DMS79 treated with DMSO at 0.1 percent for 48 hours (cell line): ENCODE results near the gene FOSL2.
A peak's percentile ranks its signal among the peaks of the same experiment; 100 is the strongest.

Experiments used
- DNase-seq: peaks from one replicate; lab custom pipeline; 2025; lab: John Stamatoyannopoulos, UW

FOSL2 gene

GRCh38 chr2:28395334-28396061 is 2.8 kb downstream of the FOSL2 start:
- DNase-seq = no peak

- DNase-seq = no peak
Measured at GRCh38 chr2:28397043-28397381, 4.4 kb downstream of the FOSL2 start.

- no peak for DNase-seq
Measured at GRCh38 chr2:28398101-28398834, 5.6 kb downstream of the FOSL2 start.

- DNase-seq = no peak
Measured at GRCh38 chr2:28399289-28399688, 6.6 kb downstream of the FOSL2 start.

GRCh38 chr2:28399956-28400355 is 7.3 kb downstream of the FOSL2 start:
- no peak for DNase-seq

GRCh38 chr2:28400419-28400818 is 7.8 kb downstream of the FOSL2 start:
- DNase-seq = no peak

GRCh38 chr2:28400921-28401320 is 8.3 kb downstream of the FOSL2 start:
- no peak for DNase-seq

GRCh38 chr2:28401411-28401810 is 8.8 kb downstream of the FOSL2 start:
- peak; percentile 82 for DNase-seq

GRCh38 chr2:28401948-28402550 is 9.4 kb downstream of the FOSL2 start:
- DNase-seq = no peak

- peak; percentile 91 for DNase-seq
Measured at GRCh38 chr2:28403370-28403956, 10.8 kb downstream of the FOSL2 start.

- no peak for DNase-seq
Measured at GRCh38 chr2:28404086-28404485, 11.4 kb downstream of the FOSL2 start.

GRCh38 chr2:28405537-28405936 is 12.9 kb downstream of the FOSL2 start:
- no peak for DNase-seq

- DNase-seq = no peak
Measured at GRCh38 chr2:28406276-28407096, 13.8 kb downstream of the FOSL2 start.

GRCh38 chr2:28407131-28407975 is 14.7 kb downstream of the FOSL2 start:
- DNase-seq = no peak

GRCh38 chr2:28407976-28408690 is 15.5 kb downstream of the FOSL2 start:
- no peak for DNase-seq

- DNase-seq = no peak
Measured at GRCh38 chr2:28408764-28409599, 16.3 kb downstream of the FOSL2 start.

GRCh38 chr2:28411166-28411755 is 18.6 kb downstream of the FOSL2 start:
- DNase-seq = no peak

GRCh38 chr2:28411956-28412609 is 19.4 kb downstream of the FOSL2 start:
- no peak for DNase-seq
